C4-2B (cell line): Measurements from ENCODE around the gene MIF.
"Not testable (repeated sequence)": the region's sequence is repeated elsewhere in the genome, so short reads cannot be mapped to it uniquely, and the experiment has no call there.

Experiments
- CTCF ChIP-seq: fragments of 450-650 bp; conservative IDR thresholded peaks from 2 replicates; pipeline ENCODE4 v1.5.1; 2017; ENCODE audit warnings: mild to moderate bottlenecking
- ZFX ChIP-seq: fragments of 450-650 bp; IDR thresholded peaks from 2 replicates; pipeline ENCODE4 v1.6.1; 2017

DNA sequence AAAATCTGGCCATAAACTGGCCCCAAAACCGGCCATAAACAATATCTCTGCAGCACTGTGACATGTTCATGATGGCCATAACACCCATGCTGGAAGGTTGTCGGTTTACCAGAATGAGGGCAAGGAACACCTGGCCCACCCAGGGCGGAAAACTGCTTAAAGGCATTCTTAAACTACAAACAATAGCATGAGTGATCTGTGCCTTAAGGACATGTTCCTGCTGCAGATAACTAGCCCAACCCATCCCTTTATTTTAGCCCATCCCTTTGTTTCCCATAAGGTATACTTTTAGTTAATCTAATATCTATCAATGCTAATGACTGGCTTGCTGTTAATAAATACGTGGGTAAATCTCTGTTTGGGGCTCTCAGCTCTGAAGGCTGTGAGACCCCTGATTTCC lies 6.0 kb downstream of the MIF start:
- not testable (repeated sequence) for TF ChIP-seq CTCF, ZFX
